ENCODE results near the gene BBLN.

Gene BBLN

DNA sequence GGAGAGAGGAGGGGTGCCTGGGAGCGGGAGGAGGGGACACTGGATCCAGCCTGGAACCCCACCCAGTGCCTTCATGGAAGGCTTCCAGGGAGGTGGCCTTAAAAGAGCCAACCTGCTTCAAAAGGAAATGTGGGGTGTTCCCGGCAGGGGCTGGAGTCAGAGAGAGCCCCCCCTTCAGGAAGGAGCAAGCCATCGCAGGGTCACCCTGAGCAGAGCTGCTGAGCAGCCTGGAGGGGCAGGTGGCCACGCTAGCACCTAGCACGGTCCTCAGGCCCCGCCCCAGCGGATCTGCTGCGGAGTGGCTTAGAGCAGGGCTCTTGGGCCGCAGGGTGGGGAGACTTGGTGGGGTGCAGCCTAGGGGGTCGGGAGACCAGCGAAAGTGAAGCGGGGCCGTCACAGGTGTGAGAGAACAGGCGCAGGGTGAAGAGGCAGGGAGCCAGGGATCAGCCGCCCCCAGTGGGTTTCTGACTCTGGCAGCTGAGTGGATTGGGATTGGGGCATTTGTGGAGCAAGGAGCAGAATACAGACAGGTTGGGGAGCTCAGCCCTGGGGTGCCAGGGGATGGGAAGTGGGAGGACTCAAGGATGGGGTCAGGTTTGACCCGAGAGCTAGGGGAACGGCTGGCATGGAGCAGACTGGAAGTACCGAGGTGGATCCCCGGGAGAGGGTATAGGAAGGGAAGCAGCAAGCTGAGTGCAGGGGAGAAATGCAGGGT is 9.3 kb upstream of the BBLN start:
- no peaks in the 10 kb centered on the region for H3K27me3 ChIP-seq (ENCODE audit: control insufficient read depth in 1 of 2, insufficient read depth in 2 of 2, low read length in 2 of 2)
- no peak overlapping the region for H3K4me3 ChIP-seq (ENCODE audit: low read depth in 1 of 2, low read length in 2 of 2)
- no peak overlapping the region for H3K9ac ChIP-seq (ENCODE audit: low read length)
- no peaks in the 10 kb centered on the region for H3K36me3 ChIP-seq (ENCODE audit: insufficient read depth, low read length)
- H3K9me3 ChIP-seq (ENCODE audit: low read length) = no peaks in the 10 kb centered on the region
- H3K27ac ChIP-seq (ENCODE audit: low read depth, low read length) = no peak overlapping the region
- peaks cover 4% of the 10 kb centered on the region for H3K4me1 ChIP-seq (ENCODE audit: insufficient read depth, low read length)

GRCh38 chr9:128151309-128152132 is 8.5 kb upstream of the BBLN start:
- no peak overlapping the region for H3K27ac ChIP-seq (ENCODE audit: low read depth, low read length)
- H3K9ac ChIP-seq (ENCODE audit: low read length) = no peak overlapping the region
- H3K4me3 ChIP-seq (ENCODE audit: low read depth in 1 of 2, low read length in 2 of 2) = no peak overlapping the region
- no peaks in the 10 kb centered on the region for H3K9me3 ChIP-seq (ENCODE audit: low read length)
- H3K36me3 ChIP-seq (ENCODE audit: insufficient read depth, low read length) = no peaks in the 10 kb centered on the region
- H3K4me1 ChIP-seq (ENCODE audit: insufficient read depth, low read length) = peaks cover 4% of the 10 kb centered on the region
- no peaks in the 10 kb centered on the region for H3K27me3 ChIP-seq (ENCODE audit: control insufficient read depth in 1 of 2, insufficient read depth in 2 of 2, low read length in 2 of 2)

- H3K9ac ChIP-seq (ENCODE audit: low read length) = no peak overlapping the region
- no peaks in the 10 kb centered on the region for H3K27me3 ChIP-seq (ENCODE audit: control insufficient read depth in 1 of 2, insufficient read depth in 2 of 2, low read length in 2 of 2)
- H3K36me3 ChIP-seq (ENCODE audit: insufficient read depth, low read length) = no peaks in the 10 kb centered on the region
- peaks cover 4% of the 10 kb centered on the region for H3K4me1 ChIP-seq (ENCODE audit: insufficient read depth, low read length)
- no peak overlapping the region for H3K27ac ChIP-seq (ENCODE audit: low read depth, low read length)
- no peak overlapping the region for H3K4me3 ChIP-seq (ENCODE audit: low read depth in 1 of 2, low read length in 2 of 2)
- H3K9me3 ChIP-seq (ENCODE audit: low read length) = no peaks in the 10 kb centered on the region
Observed at GRCh38 chr9:128152133-128153059, 7.7 kb upstream of the BBLN start.

- Histone ChIP-seq H3K9ac (ENCODE audit: low read length) (no peak overlapping the region), H3K36me3 (ENCODE audit: insufficient read depth, low read length) (no peaks in the 10 kb centered on the region), H3K4me3 (ENCODE audit: low read depth in 1 of 2, low read length in 2 of 2) (no peak overlapping the region), H3K9me3 (ENCODE audit: low read length) (no peaks in the 10 kb centered on the region), H3K27me3 (ENCODE audit: control insufficient read depth in 1 of 2, insufficient read depth in 2 of 2, low read length in 2 of 2) (no peaks in the 10 kb centered on the region), H3K27ac (ENCODE audit: low read depth, low read length) (no peak overlapping the region), H3K4me1 (ENCODE audit: insufficient read depth, low read length) (peaks cover 4% of the 10 kb centered on the region)
Observed at GRCh38 chr9:128153060-128153946, 6.8 kb upstream of the BBLN start.

- H3K4me3 ChIP-seq (ENCODE audit: low read depth in 1 of 2, low read length in 2 of 2) = no peak overlapping the region
- H3K4me1 ChIP-seq (ENCODE audit: insufficient read depth, low read length) = no peaks in the 10 kb centered on the region
- no peak overlapping the region for H3K27ac ChIP-seq (ENCODE audit: low read depth, low read length)
- no peaks in the 10 kb centered on the region for H3K36me3 ChIP-seq (ENCODE audit: insufficient read depth, low read length)
- no peaks in the 10 kb centered on the region for H3K9me3 ChIP-seq (ENCODE audit: low read length)
- H3K27me3 ChIP-seq (ENCODE audit: control insufficient read depth in 1 of 2, insufficient read depth in 2 of 2, low read length in 2 of 2) = no peaks in the 10 kb centered on the region
- H3K9ac ChIP-seq (ENCODE audit: low read length) = no peak overlapping the region
Observed at GRCh38 chr9:128153947-128154695, 5.9 kb upstream of the BBLN start.

GRCh38 chr9:128155736-128156500 is 4.1 kb upstream of the BBLN start:
- Histone ChIP-seq H3K27me3 (ENCODE audit: control insufficient read depth in 1 of 2, insufficient read depth in 2 of 2, low read length in 2 of 2) (no peaks in the 10 kb centered on the region), H3K27ac (ENCODE audit: low read depth, low read length) (no peak overlapping the region), H3K4me1 (ENCODE audit: insufficient read depth, low read length) (peaks cover 4% of the 10 kb centered on the region), H3K9me3 (ENCODE audit: low read length) (no peaks in the 10 kb centered on the region), H3K9ac (ENCODE audit: low read length) (no peak overlapping the region), H3K36me3 (ENCODE audit: insufficient read depth, low read length) (no peaks in the 10 kb centered on the region), H3K4me3 (ENCODE audit: low read depth in 1 of 2, low read length in 2 of 2) (no peak overlapping the region)

DNA sequence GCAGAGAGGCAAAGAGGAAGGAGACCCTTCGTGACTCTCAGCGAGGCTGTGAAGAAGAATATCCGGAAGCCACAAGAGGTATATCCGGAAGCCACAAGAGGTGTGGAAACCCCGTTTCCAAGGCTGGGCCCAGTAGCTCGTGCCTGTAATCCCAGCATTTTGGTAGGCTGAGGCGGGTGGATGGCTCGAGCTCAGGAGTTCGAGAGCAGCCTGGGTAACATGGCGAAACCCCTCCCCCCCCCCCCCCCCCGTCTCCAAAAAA is 612 bp upstream of the BBLN start:
- no peaks in the 10 kb centered on the region for H3K9me3 ChIP-seq (ENCODE audit: low read length)
- H3K4me1 ChIP-seq (ENCODE audit: insufficient read depth, low read length) = peaks cover 8% of the 10 kb centered on the region
- peak overlapping the region; percentile 64 for H3K27ac ChIP-seq (ENCODE audit: low read depth, low read length)
- peak overlapping the region; percentile 55 to 68 for H3K4me3 ChIP-seq (ENCODE audit: low read depth in 1 of 2, low read length in 2 of 2)
- peak overlapping the region; percentile 53 for H3K9ac ChIP-seq (ENCODE audit: low read length)
- H3K36me3 ChIP-seq (ENCODE audit: insufficient read depth, low read length) = peaks cover 25% of the 10 kb centered on the region
- H3K27me3 ChIP-seq (ENCODE audit: control insufficient read depth in 1 of 2, insufficient read depth in 2 of 2, low read length in 2 of 2) = no peaks in the 10 kb centered on the region

GRCh38 chr9:128160603-128160987 is 530 bp downstream of the BBLN start:
- Histone ChIP-seq H3K36me3 (ENCODE audit: insufficient read depth, low read length) (peaks cover 28% of the 10 kb centered on the region), H3K4me1 (ENCODE audit: insufficient read depth, low read length) (peaks cover 8% of the 10 kb centered on the region), H3K27me3 (ENCODE audit: control insufficient read depth in 1 of 2, insufficient read depth in 2 of 2, low read length in 2 of 2) (no peaks in the 10 kb centered on the region), H3K9me3 (ENCODE audit: low read length) (no peaks in the 10 kb centered on the region), H3K9ac (ENCODE audit: low read length) (peak overlapping the region; percentile 51), H3K4me3 (ENCODE audit: low read depth in 1 of 2, low read length in 2 of 2) (peak overlapping the region; percentile 66 to 80), H3K27ac (ENCODE audit: low read depth, low read length) (peak overlapping the region; percentile 61)

GRCh38 chr9:128161215-128161902 is 1.3 kb downstream of the BBLN start:
- H3K4me1 ChIP-seq (ENCODE audit: insufficient read depth, low read length) = peaks cover 8% of the 10 kb centered on the region
- H3K4me3 ChIP-seq (ENCODE audit: low read depth in 1 of 2, low read length in 2 of 2) = peak overlapping the region in 1 of 2 donors; percentile 80
- H3K9ac ChIP-seq (ENCODE audit: low read length) = peak overlapping the region; percentile 51
- no peaks in the 10 kb centered on the region for H3K9me3 ChIP-seq (ENCODE audit: low read length)
- no peaks in the 10 kb centered on the region for H3K27me3 ChIP-seq (ENCODE audit: control insufficient read depth in 1 of 2, insufficient read depth in 2 of 2, low read length in 2 of 2)
- H3K27ac ChIP-seq (ENCODE audit: low read depth, low read length) = no peak overlapping the region
- H3K36me3 ChIP-seq (ENCODE audit: insufficient read depth, low read length) = peaks cover 29% of the 10 kb centered on the region
